ENCODE measurements around the gene SH2D3C.

SH2D3C gene

GRCh38 chr9:127770905-127771569 is 7.4 kb downstream of the SH2D3C start:
- no CpG with 5 or more reads among the region's 43 CpGs for WGBS (ENCODE audit: extremely low coverage, insufficient coverage, insufficient read length)
- H3K79me2 ChIP-seq (ENCODE audit: control insufficient read depth, insufficient read depth, low read length, poor library complexity), result no peaks in the 10 kb centered on the region
- H4K91ac ChIP-seq (ENCODE audit: low read depth, low read length), result no peak overlapping the region
- DNase-seq, result peak; percentile 98
- H2BK5ac ChIP-seq (ENCODE audit: low read depth, low read length, poor library complexity), result no peak overlapping the region
- H4K8ac ChIP-seq (ENCODE audit: low read depth, low read length), result no peak overlapping the region
- no peak overlapping the region for H3K23ac ChIP-seq (ENCODE audit: low read length)
- no peak overlapping the region for H2AFZ ChIP-seq (ENCODE audit: insufficient read depth, low read length, poor library complexity)
- no peaks in the 10 kb centered on the region for H3K9me3 ChIP-seq (ENCODE audit: insufficient read depth, low read depth, low read length)
- no peak overlapping the region for H2BK120ac ChIP-seq (ENCODE audit: insufficient read depth, low read length, poor library complexity)
- H2AK5ac ChIP-seq (ENCODE audit: low read length), result no peak overlapping the region
- no peak overlapping the region for H4K12ac ChIP-seq (ENCODE audit: low read depth, low read length)
- no peaks in the 10 kb centered on the region for H3K79me1 ChIP-seq (ENCODE audit: low read length)
- H3K18ac ChIP-seq (ENCODE audit: low read length), result no peak overlapping the region
- H3K4me2 ChIP-seq (ENCODE audit: low read length), result peak overlapping the region; percentile 58
- no peak overlapping the region for H3K27ac ChIP-seq (ENCODE audit: low read depth, low read length)
- no peak overlapping the region for H3K9ac ChIP-seq (ENCODE audit: low read length)
- H3K27me3 ChIP-seq (ENCODE audit: insufficient read depth, low read length), result no peaks in the 10 kb centered on the region
- no peaks in the 10 kb centered on the region for H3K36me3 ChIP-seq (ENCODE audit: control insufficient read depth in 1 of 2, insufficient read depth in 2 of 2, low read length in 2 of 2)
- H2BK12ac ChIP-seq (ENCODE audit: low read length), result no peak overlapping the region
- H3K4me1 ChIP-seq (ENCODE audit: control insufficient read depth in 1 of 2, insufficient read depth in 2 of 2, low read length in 2 of 2), result peaks cover 5 to 16% of the 10 kb centered on the region in 2 experiments
- H3K14ac ChIP-seq (ENCODE audit: low read length), result no peak overlapping the region
- no peak overlapping the region for H3K4ac ChIP-seq (ENCODE audit: low read depth, low read length)
- H3K4me3 ChIP-seq (ENCODE audit: low read depth, low read length), result peak overlapping the region; percentile 59

GRCh38 chr9:127770583-127770904 is 7.9 kb downstream of the SH2D3C start:
- H2BK12ac ChIP-seq (ENCODE audit: low read length), result no peak overlapping the region
- H3K9me3 ChIP-seq (ENCODE audit: insufficient read depth, low read depth, low read length), result no peaks in the 10 kb centered on the region
- H4K8ac ChIP-seq (ENCODE audit: low read depth, low read length), result no peak overlapping the region
- H2BK120ac ChIP-seq (ENCODE audit: insufficient read depth, low read length, poor library complexity), result no peak overlapping the region
- no CpG with 5 or more reads among the region's 3 CpGs for WGBS (ENCODE audit: extremely low coverage, insufficient coverage, insufficient read length)
- H2AK5ac ChIP-seq (ENCODE audit: low read length), result no peak overlapping the region
- no peak overlapping the region for H3K18ac ChIP-seq (ENCODE audit: low read length)
- peaks cover 5 to 16% of the 10 kb centered on the region in 2 experiments for H3K4me1 ChIP-seq (ENCODE audit: control insufficient read depth in 1 of 2, insufficient read depth in 2 of 2, low read length in 2 of 2)
- H3K27ac ChIP-seq (ENCODE audit: low read depth, low read length), result no peak overlapping the region
- no peak overlapping the region for H2BK5ac ChIP-seq (ENCODE audit: low read depth, low read length, poor library complexity)
- DNase-seq, result no peak
- no peaks in the 10 kb centered on the region for H3K27me3 ChIP-seq (ENCODE audit: insufficient read depth, low read length)
- H3K9ac ChIP-seq (ENCODE audit: low read length), result no peak overlapping the region
- no peak overlapping the region for H3K4ac ChIP-seq (ENCODE audit: low read depth, low read length)
- H3K79me2 ChIP-seq (ENCODE audit: control insufficient read depth, insufficient read depth, low read length, poor library complexity), result no peaks in the 10 kb centered on the region
- no peak overlapping the region for H4K12ac ChIP-seq (ENCODE audit: low read depth, low read length)
- no peak overlapping the region for H3K14ac ChIP-seq (ENCODE audit: low read length)
- H3K4me3 ChIP-seq (ENCODE audit: low read depth, low read length), result no peak overlapping the region
- no peaks in the 10 kb centered on the region for H3K36me3 ChIP-seq (ENCODE audit: control insufficient read depth in 1 of 2, insufficient read depth in 2 of 2, low read length in 2 of 2)
- peak overlapping the region; percentile 58 for H3K4me2 ChIP-seq (ENCODE audit: low read length)
- H2AFZ ChIP-seq (ENCODE audit: insufficient read depth, low read length, poor library complexity), result no peak overlapping the region
- H4K91ac ChIP-seq (ENCODE audit: low read depth, low read length), result no peak overlapping the region
- no peak overlapping the region for H3K23ac ChIP-seq (ENCODE audit: low read length)
- no peaks in the 10 kb centered on the region for H3K79me1 ChIP-seq (ENCODE audit: low read length)

GRCh38 chr9:127769929-127770582 is 8.4 kb downstream of the SH2D3C start:
- H3K4me1 ChIP-seq (ENCODE audit: control insufficient read depth in 1 of 2, insufficient read depth in 2 of 2, low read length in 2 of 2), result peaks cover 5 to 16% of the 10 kb centered on the region in 2 experiments
- H3K79me1 ChIP-seq (ENCODE audit: low read length), result no peaks in the 10 kb centered on the region
- no peak overlapping the region for H2BK5ac ChIP-seq (ENCODE audit: low read depth, low read length, poor library complexity)
- no peak overlapping the region for H3K23ac ChIP-seq (ENCODE audit: low read length)
- H3K18ac ChIP-seq (ENCODE audit: low read length), result no peak overlapping the region
- no peak overlapping the region for H4K8ac ChIP-seq (ENCODE audit: low read depth, low read length)
- no peak overlapping the region for H3K9ac ChIP-seq (ENCODE audit: low read length)
- H3K27ac ChIP-seq (ENCODE audit: low read depth, low read length), result no peak overlapping the region
- H3K4ac ChIP-seq (ENCODE audit: low read depth, low read length), result no peak overlapping the region
- H2BK12ac ChIP-seq (ENCODE audit: low read length), result no peak overlapping the region
- no peak overlapping the region for H3K14ac ChIP-seq (ENCODE audit: low read length)
- WGBS (ENCODE audit: extremely low coverage, insufficient coverage, insufficient read length), result no CpG with 5 or more reads among the region's 4 CpGs
- H2AK5ac ChIP-seq (ENCODE audit: low read length), result peak overlapping the region; percentile 55
- no peaks in the 10 kb centered on the region for H3K27me3 ChIP-seq (ENCODE audit: insufficient read depth, low read length)
- no peak overlapping the region for H3K4me3 ChIP-seq (ENCODE audit: low read depth, low read length)
- no peak overlapping the region for H2BK120ac ChIP-seq (ENCODE audit: insufficient read depth, low read length, poor library complexity)
- DNase-seq, result no peak
- H3K4me2 ChIP-seq (ENCODE audit: low read length), result no peak overlapping the region
- no peaks in the 10 kb centered on the region for H3K9me3 ChIP-seq (ENCODE audit: insufficient read depth, low read depth, low read length)
- H3K36me3 ChIP-seq (ENCODE audit: control insufficient read depth in 1 of 2, insufficient read depth in 2 of 2, low read length in 2 of 2), result no peaks in the 10 kb centered on the region
- H4K12ac ChIP-seq (ENCODE audit: low read depth, low read length), result no peak overlapping the region
- H4K91ac ChIP-seq (ENCODE audit: low read depth, low read length), result no peak overlapping the region
- no peaks in the 10 kb centered on the region for H3K79me2 ChIP-seq (ENCODE audit: control insufficient read depth, insufficient read depth, low read length, poor library complexity)
- H2AFZ ChIP-seq (ENCODE audit: insufficient read depth, low read length, poor library complexity), result no peak overlapping the region

- Histone ChIP-seq H2AK5ac (ENCODE audit: low read length) (no peak overlapping the region), H2BK5ac (ENCODE audit: low read depth, low read length, poor library complexity) (no peak overlapping the region), H3K23ac (ENCODE audit: low read length) (no peak overlapping the region), H4K8ac (ENCODE audit: low read depth, low read length) (no peak overlapping the region), H3K4ac (ENCODE audit: low read depth, low read length) (no peak overlapping the region), H3K4me2 (ENCODE audit: low read length) (no peak overlapping the region), H2AFZ (ENCODE audit: insufficient read depth, low read length, poor library complexity) (no peak overlapping the region), H2BK12ac (ENCODE audit: low read length) (no peak overlapping the region), H3K79me1 (ENCODE audit: low read length) (no peaks in the 10 kb centered on the region), H3K14ac (ENCODE audit: low read length) (no peak overlapping the region), H3K4me3 (ENCODE audit: low read depth, low read length) (no peak overlapping the region), H3K79me2 (ENCODE audit: control insufficient read depth, insufficient read depth, low read length, poor library complexity) (no peaks in the 10 kb centered on the region), H4K91ac (ENCODE audit: low read depth, low read length) (no peak overlapping the region), H3K9ac (ENCODE audit: low read length) (no peak overlapping the region), H3K4me1 (ENCODE audit: control insufficient read depth in 1 of 2, insufficient read depth in 2 of 2, low read length in 2 of 2) (peaks cover 5 to 16% of the 10 kb centered on the region in 2 experiments), H3K9me3 (ENCODE audit: insufficient read depth, low read depth, low read length) (no peaks in the 10 kb centered on the region), H3K27ac (ENCODE audit: low read depth, low read length) (no peak overlapping the region), H2BK120ac (ENCODE audit: insufficient read depth, low read length, poor library complexity) (no peak overlapping the region), H3K18ac (ENCODE audit: low read length) (no peak overlapping the region), H3K36me3 (ENCODE audit: control insufficient read depth in 1 of 2, insufficient read depth in 2 of 2, low read length in 2 of 2) (no peaks in the 10 kb centered on the region), H4K12ac (ENCODE audit: low read depth, low read length) (no peak overlapping the region), H3K27me3 (ENCODE audit: insufficient read depth, low read length) (no peaks in the 10 kb centered on the region)
- WGBS (ENCODE audit: extremely low coverage, insufficient coverage, insufficient read length), result no CpG with 5 or more reads among the region's 5 CpGs
- DNase-seq, result no peak
Observed at GRCh38 chr9:127769101-127769500, 9.4 kb downstream of the SH2D3C start.
